GF-D8 (cell line): ENCODE measurements around the gene ADPRH.

ENCODE experiments used
- DNase-seq: peaks from one replicate; lab custom pipeline; 2025; lab: John Stamatoyannopoulos, UW

ADPRH gene

GRCh38 chr3:119597548-119598288 is 18.4 kb downstream of the ADPRH start, which contains the start of gene PLA1A:
Gene PLA1A (plus strand): TSS chr3:119597885. CDS start chr3:119597914, 29 bp downstream.
- DNase-seq: no peak

DNA sequence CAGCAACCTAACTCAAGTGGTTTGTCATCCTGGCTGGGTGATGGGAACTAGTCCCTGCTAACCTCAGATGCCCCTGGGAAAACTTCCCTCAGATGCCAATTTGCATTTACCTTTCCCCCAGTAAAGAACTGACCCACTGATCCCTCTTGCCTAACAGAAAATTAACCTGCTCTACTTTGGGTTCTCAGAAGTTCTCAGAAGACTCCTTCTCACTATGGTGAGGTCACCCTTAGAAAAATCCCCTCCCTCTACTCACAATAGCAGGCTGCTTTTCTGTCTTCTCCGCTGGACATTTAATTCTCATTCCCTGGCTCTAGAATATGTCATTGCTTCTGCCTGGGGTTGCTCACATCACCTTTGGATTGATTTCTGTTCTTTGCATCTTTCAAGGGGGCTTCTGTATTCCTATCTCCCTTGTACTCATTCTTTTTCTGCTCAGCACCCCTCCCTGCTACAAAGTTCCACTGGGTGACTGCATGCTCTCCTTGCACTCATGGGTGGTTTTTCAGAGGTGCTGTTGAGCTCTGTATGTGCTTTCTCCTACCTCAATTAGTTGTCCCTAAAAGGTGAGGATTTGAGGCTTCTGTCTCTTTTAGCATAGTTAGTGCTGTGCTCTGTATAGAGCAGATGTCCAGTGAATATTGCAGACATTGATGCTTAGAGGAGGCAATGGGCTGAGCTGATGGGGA is 19.3 kb downstream of the ADPRH start:
- DNase-seq: no peak

- DNase-seq: no peak
Measured at GRCh38 chr3:119599558-119600174, 20.4 kb downstream of the ADPRH start.

- DNase-seq: no peak
Measured at GRCh38 chr3:119600732-119601131, 21.4 kb downstream of the ADPRH start.

- DNase-seq: no peak
Measured at GRCh38 chr3:119601154-119601553, 21.9 kb downstream of the ADPRH start.

DNA sequence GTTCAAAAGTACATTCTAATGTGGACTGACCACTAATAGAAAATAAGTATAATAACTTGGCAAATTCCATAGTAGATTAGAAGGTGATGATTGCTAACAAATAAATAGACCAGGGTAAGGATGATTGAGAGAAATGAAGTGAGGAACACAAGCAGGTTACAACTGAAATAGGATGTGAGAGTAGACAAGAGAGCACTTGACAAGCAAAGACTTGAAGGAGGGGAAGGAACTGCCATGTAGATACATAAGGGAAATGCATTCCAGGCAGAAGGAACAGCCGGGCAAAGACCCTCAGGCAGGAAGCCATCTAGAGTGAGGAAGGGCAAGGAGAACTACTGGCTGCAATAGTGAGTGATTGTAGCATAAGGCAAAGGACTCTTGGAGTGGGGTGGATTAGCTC is 23.4 kb downstream of the ADPRH start:
- no peak for DNase-seq

DNA sequence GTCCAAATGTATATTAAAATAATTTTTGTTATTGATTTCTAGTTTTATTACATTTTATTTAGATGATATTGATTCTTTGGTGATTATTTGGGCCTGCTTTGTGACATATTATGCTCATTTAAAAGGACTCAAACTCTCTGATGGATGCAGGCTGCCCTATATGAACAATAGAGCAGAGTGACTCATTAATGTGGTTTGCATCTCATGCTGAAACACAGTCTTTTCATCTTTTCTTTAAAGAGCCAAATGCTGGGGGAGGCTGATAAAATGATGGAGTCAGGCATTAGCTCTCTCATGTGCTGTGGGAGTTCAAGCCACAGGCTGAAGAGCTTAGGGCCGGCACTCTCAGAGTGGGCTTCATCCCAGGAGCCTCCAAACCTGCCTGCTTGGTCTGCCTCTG is 25.6 kb downstream of the ADPRH start:
- no peak for DNase-seq

- DNase-seq: no peak
Measured at GRCh38 chr3:119608405-119609000, 29.2 kb downstream of the ADPRH start.

GRCh38 chr3:119609301-119609700 is 30.0 kb downstream of the ADPRH start:
- DNase-seq: no peak

DNA sequence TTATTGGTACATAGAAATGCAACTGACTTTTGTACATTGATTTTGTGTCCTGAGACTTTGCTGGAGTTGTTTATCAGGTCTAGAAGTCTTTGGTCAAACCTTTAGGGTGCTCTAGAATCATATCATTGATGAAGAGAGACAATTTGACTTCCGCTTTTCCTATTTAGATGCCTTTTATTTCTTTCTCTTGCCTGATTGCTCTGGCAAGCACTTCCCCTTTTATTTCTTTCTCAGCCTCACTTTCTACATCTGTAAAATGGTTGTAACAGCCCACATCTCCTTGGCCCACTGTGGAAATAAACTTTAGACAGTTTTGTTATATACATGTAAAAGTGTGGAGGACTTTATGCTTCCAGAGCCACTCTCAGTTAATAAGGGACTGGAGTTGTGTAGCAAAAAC is 32.4 kb downstream of the ADPRH start:
- DNase-seq: no peak

- no peak for DNase-seq
Measured at GRCh38 chr3:119613201-119613600, 33.9 kb downstream of the ADPRH start.

DNA sequence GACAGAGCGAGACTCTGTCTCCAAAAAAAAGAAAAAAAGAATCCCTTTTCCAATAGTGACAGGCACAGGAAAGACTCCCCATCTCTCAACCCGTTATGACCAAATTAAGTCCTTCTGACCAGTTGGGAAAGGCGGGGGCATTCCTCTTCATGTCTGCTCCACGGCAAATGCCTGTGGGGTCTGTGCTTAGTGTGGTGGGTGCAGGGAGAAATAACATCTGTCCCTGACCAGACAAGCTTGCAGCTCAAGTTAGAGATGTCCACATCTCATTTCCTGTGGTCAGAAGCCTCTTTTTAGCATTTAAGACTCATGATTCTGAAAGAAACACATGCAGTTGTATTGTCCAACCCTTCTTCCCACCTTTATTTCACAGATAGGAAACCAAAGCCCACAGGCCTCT is 34.6 kb downstream of the ADPRH start:
- DNase-seq: no peak

GRCh38 chr3:119616056-119616455 is 36.8 kb downstream of the ADPRH start:
- no peak for DNase-seq

DNA sequence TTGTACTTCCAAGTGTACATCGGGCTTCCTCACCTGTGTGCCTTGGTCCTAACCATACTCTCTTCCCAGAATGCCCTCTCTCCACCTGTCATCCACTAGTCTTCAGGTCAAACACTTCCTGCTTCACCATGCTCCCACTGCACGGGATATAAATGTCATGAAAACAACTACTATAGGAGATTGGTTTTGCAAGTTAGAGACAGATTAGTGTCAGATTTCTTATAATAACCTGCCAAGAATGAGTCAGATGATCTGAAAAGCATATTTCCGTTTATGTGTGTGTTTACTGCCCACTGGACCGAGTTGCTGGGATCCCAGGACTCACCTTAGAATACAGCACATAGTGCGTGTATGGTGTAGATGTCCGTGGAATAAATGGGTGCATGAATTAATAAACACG is 39.8 kb downstream of the ADPRH start:
- no peak for DNase-seq

DNA sequence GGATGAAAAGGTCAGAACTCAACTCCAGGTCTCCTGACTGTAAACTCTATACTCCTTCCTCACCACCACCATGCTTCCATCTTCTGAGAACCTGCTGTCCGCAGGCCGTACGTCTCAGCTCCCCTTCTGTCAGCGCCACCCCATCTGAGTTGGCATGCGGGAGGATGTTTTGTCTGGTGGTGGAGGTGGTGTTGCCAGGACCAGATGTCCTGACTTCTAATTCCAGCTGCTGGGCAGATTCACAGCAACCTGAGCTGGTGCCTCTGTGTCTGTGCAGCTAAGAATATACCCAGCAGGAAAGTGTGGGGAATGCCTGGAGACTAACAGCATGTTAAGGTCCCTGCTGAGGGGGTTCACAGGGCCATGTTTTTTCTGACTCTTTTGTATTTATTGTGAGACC is 41.6 kb downstream of the ADPRH start:
- no peak for DNase-seq

GRCh38 chr3:119624002-119624720 is 44.9 kb downstream of the ADPRH start:
- no peak for DNase-seq

- no peak for DNase-seq
Measured at GRCh38 chr3:119625451-119626153, 46.3 kb downstream of the ADPRH start.

GRCh38 chr3:119626196-119626595 is 46.9 kb downstream of the ADPRH start:
- no peak for DNase-seq

DNA sequence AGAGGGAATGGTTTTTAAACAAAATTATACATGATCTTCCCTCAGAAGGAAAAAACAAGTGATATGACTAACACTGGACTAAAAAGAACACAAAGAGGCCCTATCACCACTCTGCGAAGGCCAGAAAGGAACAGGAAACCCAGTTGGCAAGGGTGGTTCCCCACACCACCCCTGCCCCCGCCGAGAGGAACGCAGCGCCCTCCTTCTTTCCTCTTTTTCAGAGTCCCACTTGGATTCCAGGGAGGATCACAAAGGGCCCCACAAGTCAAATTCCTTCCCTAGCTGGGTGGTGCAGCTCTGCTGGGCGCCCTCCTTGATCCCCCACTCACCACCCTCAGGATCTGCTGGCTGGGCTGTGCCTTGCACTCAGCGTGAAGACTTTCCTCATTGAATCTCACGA is 48.2 kb downstream of the ADPRH start:
- no peak for DNase-seq

DNA sequence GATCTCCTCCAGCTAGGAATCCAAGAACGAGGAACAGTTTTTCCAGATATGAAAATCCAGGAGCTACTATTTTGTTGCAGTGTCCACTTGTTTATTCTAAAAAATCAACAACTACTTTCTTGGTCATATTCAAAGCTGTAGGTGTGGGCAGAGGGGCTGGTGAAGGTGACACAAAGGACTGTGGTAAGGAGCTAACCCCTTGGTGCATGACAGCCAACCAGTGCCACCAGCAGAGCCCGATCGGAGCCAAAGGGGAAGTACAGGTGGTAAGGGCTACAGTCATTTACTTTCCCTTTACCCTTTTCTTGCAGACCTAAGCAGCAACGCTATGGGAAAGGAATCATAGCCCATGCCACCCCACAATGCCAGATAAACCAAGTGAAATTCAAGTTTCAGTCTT is 49.1 kb downstream of the ADPRH start:
- DNase-seq: no peak

GRCh38 chr3:119628816-119629445 is 49.6 kb downstream of the ADPRH start:
- no peak for DNase-seq
